ENCODE measurements around the gene FN3KRP. TPM values are rescaled to one million over a fixed set of nuclear protein-coding genes. Genes with fewer than 3 reads are reported as not detected.

FN3KRP gene
- total and polyA plus RNA-seq, 2 of the 13 experiments (the other 11 are each of a cell fraction or from before 2014, with no cell fraction given), result 22.4 to 28.2 TPM

DNA sequence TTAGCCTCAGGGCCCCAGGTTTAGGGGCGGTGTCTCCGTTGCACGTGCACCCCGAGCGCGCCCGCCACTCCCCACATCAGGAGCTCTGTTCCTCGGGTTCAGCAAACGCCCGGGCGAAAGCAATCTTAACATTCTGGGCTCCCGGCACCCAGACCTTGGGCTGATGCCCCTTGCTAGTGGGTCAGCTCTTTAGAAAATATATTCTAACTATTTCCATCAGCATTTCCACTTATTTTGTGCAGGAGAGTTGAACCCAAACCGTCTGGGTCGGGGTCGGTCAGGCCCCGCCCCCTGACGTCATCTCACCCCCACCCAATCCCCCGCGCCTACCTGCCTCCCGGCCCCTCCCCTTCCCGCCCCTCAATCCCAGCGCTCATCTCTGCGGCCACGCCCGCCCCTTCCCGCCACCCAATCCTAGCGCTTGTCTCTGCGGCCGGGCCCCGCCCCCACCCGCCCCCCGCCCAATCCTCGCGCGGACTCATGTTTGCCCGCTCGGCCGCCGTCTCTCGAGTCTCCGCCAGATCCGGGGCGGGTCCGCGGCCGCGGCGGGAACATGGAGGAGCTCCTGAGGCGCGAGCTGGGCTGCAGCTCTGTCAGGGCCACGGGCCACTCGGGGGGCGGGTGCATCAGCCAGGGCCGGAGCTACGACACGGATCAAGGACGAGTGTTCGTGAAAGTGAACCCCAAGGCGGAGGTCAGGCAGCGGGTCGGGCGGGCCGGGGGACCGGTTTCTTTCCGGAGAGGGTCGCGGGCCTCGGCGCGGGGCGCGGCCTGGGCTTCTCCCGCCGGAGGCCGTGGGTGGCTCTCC, at the start of gene FN3KRP (continued):
- TF ChIP-seq, protein P1, sequence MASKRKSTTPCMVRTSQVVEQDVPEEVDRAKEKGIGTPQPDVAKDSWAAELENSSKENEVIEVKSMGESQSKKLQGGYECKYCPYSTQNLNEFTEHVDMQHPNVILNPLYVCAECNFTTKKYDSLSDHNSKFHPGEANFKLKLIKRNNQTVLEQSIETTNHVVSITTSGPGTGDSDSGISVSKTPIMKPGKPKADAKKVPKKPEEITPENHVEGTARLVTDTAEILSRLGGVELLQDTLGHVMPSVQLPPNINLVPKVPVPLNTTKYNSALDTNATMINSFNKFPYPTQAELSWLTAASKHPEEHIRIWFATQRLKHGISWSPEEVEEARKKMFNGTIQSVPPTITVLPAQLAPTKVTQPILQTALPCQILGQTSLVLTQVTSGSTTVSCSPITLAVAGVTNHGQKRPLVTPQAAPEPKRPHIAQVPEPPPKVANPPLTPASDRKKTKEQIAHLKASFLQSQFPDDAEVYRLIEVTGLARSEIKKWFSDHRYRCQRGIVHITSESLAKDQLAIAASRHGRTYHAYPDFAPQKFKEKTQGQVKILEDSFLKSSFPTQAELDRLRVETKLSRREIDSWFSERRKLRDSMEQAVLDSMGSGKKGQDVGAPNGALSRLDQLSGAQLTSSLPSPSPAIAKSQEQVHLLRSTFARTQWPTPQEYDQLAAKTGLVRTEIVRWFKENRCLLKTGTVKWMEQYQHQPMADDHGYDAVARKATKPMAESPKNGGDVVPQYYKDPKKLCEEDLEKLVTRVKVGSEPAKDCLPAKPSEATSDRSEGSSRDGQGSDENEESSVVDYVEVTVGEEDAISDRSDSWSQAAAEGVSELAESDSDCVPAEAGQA (IDR thresholded peaks at IDR 0.05; ENCODE audit: low read depth), result peak; percentile 39; the same call in 1 of the 2 replicates
- TF ChIP-seq, protein P1 (CRISPR knock-in tag; IDR thresholded peaks at IDR 0.05; ENCODE audit: borderline replicate concordance), result no peak
- TF ChIP-seq EEA1 (CRISPR knock-in tag; IDR thresholded peaks at IDR 0.05; ENCODE audit: borderline replicate concordance) (no peak), IRX3 (CRISPR knock-in tag; IDR thresholded peaks at IDR 0.05; ENCODE audit: borderline replicate concordance, low read depth) (no peak), AHR (CRISPR knock-in tag; IDR thresholded peaks at IDR 0.05) (no peak), ZBTB20 (CRISPR knock-in tag; IDR thresholded peaks at IDR 0.05; ENCODE audit: borderline replicate concordance, low read depth) (0 out of 2 replicates have a peak, but pooled peaks have one; percentile 5), TAF1 (CRISPR knock-in tag; IDR thresholded peaks at IDR 0.05) (peak; percentile 66; the same call in 1 of the 2 replicates), ZNF598 (CRISPR knock-in tag; IDR thresholded peaks at IDR 0.05; ENCODE audit: borderline replicate concordance) (no peak), CAMTA2 (CRISPR knock-in tag; IDR thresholded peaks at IDR 0.05; ENCODE audit: borderline replicate concordance) (0 out of 2 replicates have a peak, but pooled peaks have one; percentile 16), ZMYM4 (CRISPR knock-in tag; IDR thresholded peaks at IDR 0.05) (no peak; the same call in 1 of the 2 replicates)
- TF ChIP-seq, protein P2, sequence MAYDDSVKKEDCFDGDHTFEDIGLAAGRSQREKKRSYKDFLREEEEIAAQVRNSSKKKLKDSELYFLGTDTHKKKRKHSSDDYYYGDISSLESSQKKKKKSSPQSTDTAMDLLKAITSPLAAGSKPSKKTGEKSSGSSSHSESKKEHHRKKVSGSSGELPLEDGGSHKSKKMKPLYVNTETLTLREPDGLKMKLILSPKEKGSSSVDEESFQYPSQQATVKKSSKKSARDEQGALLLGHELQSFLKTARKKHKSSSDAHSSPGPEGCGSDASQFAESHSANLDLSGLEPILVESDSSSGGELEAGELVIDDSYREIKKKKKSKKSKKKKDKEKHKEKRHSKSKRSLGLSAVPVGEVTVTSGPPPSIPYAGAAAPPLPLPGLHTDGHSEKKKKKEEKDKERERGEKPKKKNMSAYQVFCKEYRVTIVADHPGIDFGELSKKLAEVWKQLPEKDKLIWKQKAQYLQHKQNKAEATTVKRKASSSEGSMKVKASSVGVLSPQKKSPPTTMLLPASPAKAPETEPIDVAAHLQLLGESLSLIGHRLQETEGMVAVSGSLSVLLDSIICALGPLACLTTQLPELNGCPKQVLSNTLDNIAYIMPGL (CRISPR knock-in tag; IDR thresholded peaks at IDR 0.05; ENCODE audit: borderline replicate concordance in 1 of 2, low read depth in 1 of 2), result peak in 1 of 2 experiments; percentile 5; a peak in 1 of 4 replicates
- TF ChIP-seq, protein P3, sequence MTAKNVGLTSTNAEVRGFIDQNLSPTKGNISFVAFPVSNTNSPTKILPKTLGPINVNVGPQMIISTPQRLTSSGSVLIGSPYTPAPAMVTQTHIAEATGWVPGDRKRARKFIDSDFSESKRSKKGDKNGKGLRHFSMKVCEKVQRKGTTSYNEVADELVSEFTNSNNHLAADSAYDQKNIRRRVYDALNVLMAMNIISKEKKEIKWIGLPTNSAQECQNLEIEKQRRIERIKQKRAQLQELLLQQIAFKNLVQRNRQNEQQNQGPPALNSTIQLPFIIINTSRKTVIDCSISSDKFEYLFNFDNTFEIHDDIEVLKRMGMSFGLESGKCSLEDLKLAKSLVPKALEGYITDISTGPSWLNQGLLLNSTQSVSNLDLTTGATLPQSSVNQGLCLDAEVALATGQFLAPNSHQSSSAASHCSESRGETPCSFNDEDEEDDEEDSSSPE (CRISPR knock-in tag; IDR thresholded peaks at IDR 0.05), result peak; percentile 89
- TF ChIP-seq, protein P4, sequence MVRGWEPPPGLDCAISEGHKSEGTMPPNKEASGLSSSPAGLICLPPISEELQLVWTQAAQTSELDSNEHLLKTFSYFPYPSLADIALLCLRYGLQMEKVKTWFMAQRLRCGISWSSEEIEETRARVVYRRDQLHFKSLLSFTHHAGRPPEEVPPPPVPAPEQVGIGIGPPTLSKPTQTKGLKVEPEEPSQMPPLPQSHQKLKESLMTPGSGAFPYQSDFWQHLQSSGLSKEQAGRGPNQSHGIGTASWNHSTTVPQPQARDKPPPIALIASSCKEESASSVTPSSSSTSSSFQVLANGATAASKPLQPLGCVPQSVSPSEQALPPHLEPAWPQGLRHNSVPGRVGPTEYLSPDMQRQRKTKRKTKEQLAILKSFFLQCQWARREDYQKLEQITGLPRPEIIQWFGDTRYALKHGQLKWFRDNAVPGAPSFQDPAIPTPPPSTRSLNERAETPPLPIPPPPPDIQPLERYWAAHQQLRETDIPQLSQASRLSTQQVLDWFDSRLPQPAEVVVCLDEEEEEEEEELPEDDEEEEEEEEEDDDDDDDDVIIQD (CRISPR knock-in tag; IDR thresholded peaks at IDR 0.05; ENCODE audit: low read depth), result no peak
